IMR-90 (cell line): ENCODE measurements around the gene HCAR3. TPM values are rescaled to one million over a fixed set of nuclear protein-coding genes. Genes with fewer than 3 reads are reported as not detected.

Experiments
- ATAC-seq: fragments of 200-7000 bp; cut with Tn5 transposase; 2 replicates; pipeline ENCODE4 v1.9.1; 2020; ENCODE audit warnings: low read depth, mild to moderate bottlenecking, moderate library complexity
- BruUV-seq: library from RNA; stranded (reverse); fragments of 400-500 nt; replicated peaks from 2 replicates; lab custom pipeline; 2021; lab: Mats Ljungman, UMichigan
- CTCF ChIA-PET: fragments of 300-600 bp; formaldehyde crosslinking; extraction: SDS; loops from one replicate; lab custom pipeline; 2021; ENCODE audit warnings: antibody characterized with exemption; lab: Yijun Ruan, JAX
- POLR2A ChIA-PET: fragments of 300-600 bp; sonication (Branson Sonifier 250); formaldehyde crosslinking; loops from one replicate; lab custom pipeline; 2022; ENCODE audit warnings: antibody characterized with exemption; ENCODE audit not compliant: unreplicated experiment; lab: Charles Lee
- DNase-seq: peaks from one replicate; pipeline ENCODE4 v3.0.0; 2013
- H2AFZ ChIP-seq: replicated peaks from 2 replicates; pipeline ENCODE3; 2013; ENCODE audit warnings: low read length, mild to moderate bottlenecking; ENCODE audit not compliant: poor library complexity
- H2AK5ac ChIP-seq: 2 replicates; pipeline ENCODE4 v1.6.1; 2013; ENCODE audit warnings: low read depth, low read length, inconsistent platforms
- H2AK9ac ChIP-seq: replicated peaks from 2 replicates; pipeline ENCODE3; 2013; ENCODE audit warnings: mild to moderate bottlenecking, low read depth, low read length, moderate library complexity; ENCODE audit not compliant: poor library complexity
- H2BK120ac ChIP-seq: 2 replicates; pipeline ENCODE4 v1.6.1; 2013; ENCODE audit warnings: low read depth, low read length, inconsistent platforms
- H2BK15ac ChIP-seq: 3 replicates; pipeline ENCODE4 v1.6.1; 2013; ENCODE audit warnings: low read depth, low read length, inconsistent platforms
- H2BK20ac ChIP-seq: 2 replicates; pipeline ENCODE4 v1.6.1; 2013; ENCODE audit warnings: low read depth, mild to moderate bottlenecking, inconsistent platforms, low read length, moderate library complexity
- H2BK5ac ChIP-seq: 2 replicates; pipeline ENCODE4 v1.6.1; 2013; ENCODE audit warnings: mild to moderate bottlenecking, low read depth, low read length, inconsistent platforms; ENCODE audit not compliant: poor library complexity, severe bottlenecking
- H3K14ac ChIP-seq: replicated peaks from 2 replicates; pipeline ENCODE4 v1.6.1; 2013; ENCODE audit warnings: low read depth, low read length, inconsistent platforms
- H3K18ac ChIP-seq: 2 replicates; pipeline ENCODE4 v1.6.1; 2013; ENCODE audit warnings: low read depth, low read length, control low read depth
- H3K23ac ChIP-seq: 2 replicates; pipeline ENCODE4 v1.6.1; 2013; ENCODE audit warnings: low read depth, low read length, inconsistent platforms
- H3K27ac ChIP-seq: 2 replicates; pipeline ENCODE4 v1.5.1; 2013; ENCODE audit warnings: mild to moderate bottlenecking, control low read depth, low read length; ENCODE audit not compliant: insufficient read depth
- H3K27me3 ChIP-seq: 2 replicates; pipeline ENCODE4 v1.6.1; 2013; ENCODE audit warnings: low read length; ENCODE audit not compliant: control insufficient read depth, insufficient read depth
- H3K36me3 ChIP-seq: 2 replicates; pipeline ENCODE4 v1.6.1; 2013; ENCODE audit warnings: low read length, mixed read lengths; ENCODE audit not compliant: control insufficient read depth, insufficient read depth
- H3K4ac ChIP-seq: 2 replicates; pipeline ENCODE4 v1.6.1; 2013; ENCODE audit warnings: low read depth, low read length, inconsistent platforms
- H3K4me1 ChIP-seq: 2 replicates; pipeline ENCODE4 v1.6.1; 2013; ENCODE audit warnings: low read length, mixed read lengths; ENCODE audit not compliant: control insufficient read depth, insufficient read depth
- H3K4me2 ChIP-seq: 2 replicates; pipeline ENCODE4 v1.6.1; 2013; ENCODE audit warnings: low read depth, mild to moderate bottlenecking, control low read depth, low read length, moderate library complexity
- H3K4me3 ChIP-seq: 2 replicates; pipeline ENCODE4 v1.5.1; 2013; ENCODE audit warnings: low read depth, mild to moderate bottlenecking, control low read depth, low read length, moderate library complexity; ENCODE audit not compliant: insufficient read depth
- H3K56ac ChIP-seq: 2 replicates; pipeline ENCODE4 v1.6.1; 2013; ENCODE audit warnings: low read length, inconsistent platforms; ENCODE audit not compliant: insufficient read depth; ENCODE audit errors: extremely low read depth
- H3K79me1 ChIP-seq, 2 experiments: 2 replicates each; pipeline ENCODE4 v1.6.1; 2013; ENCODE audit warnings: low read length in 2 of 2, inconsistent platforms in 1 of 2, low read depth in 1 of 2
- H3K9ac ChIP-seq: 2 replicates; pipeline ENCODE4 v1.6.1; 2013; ENCODE audit warnings: low read depth, low read length, control low read depth
- H3K9me1 ChIP-seq: 2 replicates; pipeline ENCODE4 v1.6.1; 2013; ENCODE audit warnings: low read length, inconsistent platforms; ENCODE audit not compliant: insufficient read depth
- H3K9me3 ChIP-seq: 2 replicates; pipeline ENCODE4 v1.6.1; 2013; ENCODE audit warnings: low read length; ENCODE audit not compliant: control insufficient read depth, insufficient read depth
- H4K20me1 ChIP-seq: 2 replicates; pipeline ENCODE4 v1.6.1; 2013; ENCODE audit warnings: low read length, inconsistent platforms; ENCODE audit not compliant: insufficient read depth
- H4K5ac ChIP-seq: 2 replicates; pipeline ENCODE4 v1.6.1; 2013; ENCODE audit warnings: mild to moderate bottlenecking, low read depth, low read length, control low read depth
- H4K8ac ChIP-seq, 2 experiments: 2 replicates each; pipeline ENCODE4 v1.6.1; 2013; ENCODE audit warnings: low read depth in 2 of 2, low read length in 2 of 2, control low read depth in 1 of 2, inconsistent platforms in 1 of 2
- H4K91ac ChIP-seq: 2 replicates; pipeline ENCODE4 v1.6.1; 2013; ENCODE audit warnings: low read depth, low read length, inconsistent platforms; ENCODE audit not compliant: insufficient read depth
- BHLHE40 ChIP-seq: fragments of 150-350 bp; IDR thresholded peaks from 2 replicates; pipeline ENCODE4 v1.6.1; 2016; ENCODE audit warnings: mild to moderate bottlenecking, low read depth, low read length
- CEBPB ChIP-seq: IDR thresholded peaks from 2 replicates; pipeline ENCODE4 v1.6.1; 2012; ENCODE audit warnings: low read depth, low read length, improper control_type of control experiment
- CHD1 ChIP-seq: IDR thresholded peaks from 2 replicates; pipeline ENCODE4 v1.6.1; 2012; ENCODE audit warnings: low read depth, low read length, improper control_type of control experiment
- CTCF ChIP-seq: conservative IDR thresholded peaks from 2 replicates; pipeline ENCODE4 v1.5.1; 2012; ENCODE audit warnings: mild to moderate bottlenecking, low read depth, low read length, improper control_type of control experiment
- ELK1 ChIP-seq: fragments of 150-350 bp; IDR thresholded peaks from 2 replicates; pipeline ENCODE4 v1.6.1; 2016; ENCODE audit warnings: low read depth, mild to moderate bottlenecking, low read length, moderate library complexity, borderline replicate concordance
- FOS ChIP-seq: fragments of 150-350 bp; IDR thresholded peaks from 2 replicates; pipeline ENCODE4 v1.6.1; 2016; ENCODE audit warnings: low read depth, low read length
- MAFK ChIP-seq: IDR thresholded peaks from 2 replicates; pipeline ENCODE4 v1.6.1; 2012; ENCODE audit warnings: low read depth, low read length, improper control_type of control experiment
- MAZ ChIP-seq: IDR thresholded peaks from 2 replicates; pipeline ENCODE4 v1.6.1; 2012; ENCODE audit warnings: low read depth, mild to moderate bottlenecking, low read length, improper control_type of control experiment, moderate library complexity, borderline replicate concordance
- MXI1 ChIP-seq: IDR thresholded peaks from 2 replicates; pipeline ENCODE4 v1.6.1; 2012; ENCODE audit warnings: low read depth, mild to moderate bottlenecking, low read length, moderate library complexity, borderline replicate concordance
- NFE2L2 ChIP-seq: fragments of 150-350 bp; IDR thresholded peaks from 2 replicates; pipeline ENCODE4 v1.6.1; 2016; ENCODE audit warnings: low read depth, mild to moderate bottlenecking, low read length
- POLR2A ChIP-seq: IDR thresholded peaks from 2 replicates; pipeline ENCODE4 v1.6.1; 2012; ENCODE audit warnings: mild to moderate bottlenecking, low read depth, low read length
- RAD21 ChIP-seq: IDR thresholded peaks from 2 replicates; pipeline ENCODE4 v1.6.1; 2012; ENCODE audit warnings: low read length, improper control_type of control experiment
- RCOR1 ChIP-seq: IDR thresholded peaks from 2 replicates; pipeline ENCODE4 v1.6.1; 2012; ENCODE audit warnings: mild to moderate bottlenecking, low read length, improper control_type of control experiment; ENCODE audit not compliant: insufficient replicate concordance
- RFX5 ChIP-seq: IDR thresholded peaks from 2 replicates; pipeline ENCODE4 v1.8.0; 2012; ENCODE audit warnings: low read depth, mild to moderate bottlenecking, low read length, moderate library complexity
- SMC3 ChIP-seq: fragments of 150-350 bp; IDR thresholded peaks from 2 replicates; pipeline ENCODE4 v1.6.1; 2016; ENCODE audit warnings: low read depth, mild to moderate bottlenecking, antibody characterized with exemption, low read length, moderate library complexity
- USF2 ChIP-seq: fragments of 150-350 bp; IDR thresholded peaks from 2 replicates; pipeline ENCODE4 v1.6.1; 2017; ENCODE audit warnings: mild to moderate bottlenecking, antibody characterized with exemption, low read length, low read depth
- WGBS, 2 experiments: methylation state at CpG; one replicate each; pipeline versions ENCODE4 v1.1.5 to v1.1.7; 2013; ENCODE audit warnings: missing lambda C conversion rate in 2 of 2; ENCODE audit not compliant: insufficient read length in 1 of 2; ENCODE audit errors: extremely low coverage in 2 of 2; 5-methylcytosine and 5-hydroxymethylcytosine counted together
- dilution Hi-C: fragments of 300-500 bp; cut with HindIII; formaldehyde crosslinking; loops from one replicate; pipeline ENCODE4 v1.14.3; 2018; ENCODE audit warnings: low sequenced_read_pairs; ENCODE audit not compliant: unreplicated experiment
- in situ Hi-C: fragments of 300-500 bp; cut with MboI; formaldehyde crosslinking; loops from 3 replicates; pipeline ENCODE4 v1.14.3; 2019; ENCODE audit warnings: low sequenced_read_pairs, inconsistent platforms, mixed read lengths
- intact Hi-C: fragments of 100-400 bp; cut with micrococcal nuclease; formaldehyde crosslinking; loops from 2 replicates; pipeline ENCODE4 v1.10.0; 2022
- polyA plus RNA-seq, 3 experiments: library from polyadenylated mRNA; depleted of rRNA; stranded (reverse); fragments of >200 nt; gene quantifications; 2 replicates each; pipeline ENCODE4 v1.2.3, GENCODE V29; 2012; ENCODE audit warnings: low replicate concordance in 1 of 3
- total RNA-seq: library from RNA; depleted of rRNA; stranded (reverse); fragments of >200 nt; gene quantifications from 2 replicates; pipeline ENCODE4 v1.2.3, GENCODE V29; 2012

Gene HCAR3
- total and polyA plus RNA-seq, 2 of the 4 experiments (the other 2 are of a cell fraction), result not detected

GRCh38 chr12:122691566-122691965 lies 25.0 kb downstream of the HCAR3 start:
- DNase-seq (no peak), ATAC-seq (no peak)
- TF ChIP-seq FOS (no peak), CHD1 (no peak), RFX5 (no peak), RCOR1 (no peak), CEBPB (no peak), SMC3 (no peak), MAFK (no peak), MAZ (no peak), POLR2A (no peak), ELK1 (no peak), MXI1 (no peak), USF2 (no peak), RAD21 (no peak), CTCF (no peak), BHLHE40 (no peak), NFE2L2 (no peak)
- H2BK120ac ChIP-seq, result no peak overlapping the region
- CTCF ChIA-PET, result interaction anchor here (0.5 kb wide), 1 partner anchor 35 kb away, joined by 3 read pairs; no protein-coding TSS in a partner anchor
- no peak overlapping the region for H2BK15ac ChIP-seq
- H3K36me3 ChIP-seq, result no peaks in the 10 kb centered on the region
- no peak overlapping the region for H3K14ac ChIP-seq
- no TSS peak for BruUV-seq
- intact Hi-C loops (no loop called here), dilution Hi-C loops (no loop called here), in situ Hi-C loops (no loop called here)
- H3K27ac ChIP-seq, result no peak overlapping the region
- no peak overlapping the region for H3K4ac ChIP-seq
- no peak overlapping the region for H3K56ac ChIP-seq
- no peak overlapping the region for H4K91ac ChIP-seq
- no peaks in the 10 kb centered on the region for H4K20me1 ChIP-seq
- H3K79me1 ChIP-seq, result no peaks in the 10 kb centered on the region
- no peak overlapping the region for H3K4me3 ChIP-seq
- no peak overlapping the region for H2BK20ac ChIP-seq
- no peak overlapping the region for H3K18ac ChIP-seq
- H3K23ac ChIP-seq, result no peak overlapping the region
- WGBS, 2 experiments, result no CpG with 5 or more reads among the region's 3 CpGs
- no peaks in the 10 kb centered on the region for H3K9me3 ChIP-seq
- H3K9ac ChIP-seq, result no peak overlapping the region
- no peak overlapping the region for H3K4me2 ChIP-seq
- H2BK5ac ChIP-seq, result no peak overlapping the region
- no peaks in the 10 kb centered on the region; the same call in 1 of the 2 replicates for H3K9me1 ChIP-seq
- no peaks in the 10 kb centered on the region for H3K4me1 ChIP-seq
- H2AK5ac ChIP-seq, result no peak overlapping the region
- H3K27me3 ChIP-seq, result no peaks in the 10 kb centered on the region
- no peak overlapping the region for H2AFZ ChIP-seq
- H2AK9ac ChIP-seq, result no peak overlapping the region
- POLR2A ChIA-PET, result no interaction called here
- no peak overlapping the region for H4K5ac ChIP-seq
- no peak overlapping the region for H4K8ac ChIP-seq
